RWPE2 (cell line): ENCODE data around the gene TNFAIP6.

Source experiments
- ATAC-seq: fragments of 200-7000 bp; cut with Tn5 transposase; 3 replicates; pipeline ENCODE4 v1.9.1; 2021; ENCODE audit warnings: low read depth
- DNase-seq: peaks from one replicate; pipeline ENCODE4 v3.0.0-alpha.2; 2020; ENCODE audit warnings: low spot score
- H3K27ac ChIP-seq: fragments of 450-650 bp; 2 replicates; pipeline ENCODE4 v1.5.1; 2017; ENCODE audit warnings: mild to moderate bottlenecking; ENCODE audit not compliant: poor library complexity, severe bottlenecking
- H3K27me3 ChIP-seq: fragments of 250-450 bp; sonication (Bioruptor Pico); 2 replicates; pipeline ENCODE4 v1.5.1; 2021; ENCODE audit warnings: mild to moderate bottlenecking, moderate library complexity; ENCODE audit not compliant: insufficient read depth, poor library complexity, severe bottlenecking
- H3K36me3 ChIP-seq: fragments of 250-450 bp; sonication (Bioruptor Pico); 2 replicates; pipeline ENCODE4 v1.5.1; 2020; ENCODE audit warnings: low read depth, mild to moderate bottlenecking, moderate library complexity
- H3K4me1 ChIP-seq: fragments of 250-450 bp; sonication (Bioruptor Pico); 2 replicates; pipeline ENCODE4 v1.5.1; 2021; ENCODE audit warnings: mild to moderate bottlenecking, moderate library complexity; ENCODE audit not compliant: insufficient read depth, poor library complexity, severe bottlenecking
- H3K4me3 ChIP-seq: fragments of 250-450 bp; sonication (Bioruptor Pico); 2 replicates; pipeline ENCODE4 v1.5.1; 2021; ENCODE audit warnings: mild to moderate bottlenecking, moderate library complexity; ENCODE audit not compliant: severe bottlenecking
- H3K9me3 ChIP-seq: fragments of 250-450 bp; sonication (Bioruptor Pico); 2 replicates; pipeline ENCODE4 v1.5.1; 2021; ENCODE audit warnings: mild to moderate bottlenecking, moderate library complexity; ENCODE audit not compliant: severe bottlenecking
- CTCF ChIP-seq: fragments of 450-650 bp; IDR thresholded peaks from one replicate; pipeline ENCODE4 v1.5.1; 2017; ENCODE audit warnings: mild to moderate bottlenecking, moderate library complexity; ENCODE audit not compliant: poor library complexity, severe bottlenecking

The TNFAIP6 gene

GRCh38 chr2:151379169-151379568 lies 21.8 kb downstream of the TNFAIP6 start:
- peaks cover 7% of the 10 kb centered on the region for H3K4me1 ChIP-seq
- no peaks in the 10 kb centered on the region for H3K36me3 ChIP-seq
- no peak overlapping the region for H3K4me3 ChIP-seq
- no peak overlapping the region for H3K27ac ChIP-seq
- TF ChIP-seq CTCF, result no peak
- no peaks in the 10 kb centered on the region for H3K27me3 ChIP-seq
- DNase-seq (no peak), ATAC-seq (no peak)
- H3K9me3 ChIP-seq, result no peaks in the 10 kb centered on the region

- no peaks in the 10 kb centered on the region for H3K36me3 ChIP-seq
- no peaks in the 10 kb centered on the region for H3K27me3 ChIP-seq
- H3K9me3 ChIP-seq, result no peaks in the 10 kb centered on the region
- no peak for TF ChIP-seq CTCF
- no peaks in the 10 kb centered on the region for H3K4me1 ChIP-seq
- no peak overlapping the region for H3K27ac ChIP-seq
- ATAC-seq (no peak), DNase-seq (no peak)
- no peak overlapping the region for H3K4me3 ChIP-seq
Observed at GRCh38 chr2:151380580-151381235, 23.3 kb downstream of the TNFAIP6 start.

- no peak for TF ChIP-seq CTCF
- Histone ChIP-seq H3K4me1 (no peaks in the 10 kb centered on the region), H3K36me3 (no peaks in the 10 kb centered on the region), H3K27me3 (no peaks in the 10 kb centered on the region), H3K9me3 (no peaks in the 10 kb centered on the region), H3K27ac (no peak overlapping the region), H3K4me3 (no peak overlapping the region)
- no peak for ATAC-seq
- no peak for DNase-seq
Observed at GRCh38 chr2:151381266-151381665, 23.9 kb downstream of the TNFAIP6 start.

- no peaks in the 10 kb centered on the region for H3K9me3 ChIP-seq
- H3K4me1 ChIP-seq, result no peaks in the 10 kb centered on the region
- no peak for TF ChIP-seq CTCF
- no peak for ATAC-seq
- H3K27me3 ChIP-seq, result no peaks in the 10 kb centered on the region
- no peak overlapping the region for H3K27ac ChIP-seq
- H3K36me3 ChIP-seq, result no peaks in the 10 kb centered on the region
- H3K4me3 ChIP-seq, result no peak overlapping the region
- DNase-seq, result no peak
Observed at GRCh38 chr2:151388011-151388410, 30.6 kb downstream of the TNFAIP6 start.

- Histone ChIP-seq H3K9me3 (no peaks in the 10 kb centered on the region), H3K36me3 (no peaks in the 10 kb centered on the region)
- ATAC-seq, result no peak
Observed at GRCh38 chr2:151391436-151391835, 34.0 kb downstream of the TNFAIP6 start.

More at GRCh38 chr2:151391436-151391835, 34.0 kb downstream of the TNFAIP6 start:
- Histone ChIP-seq H3K4me1 (no peaks in the 10 kb centered on the region), H3K27me3 (no peaks in the 10 kb centered on the region), H3K27ac (no peak overlapping the region), H3K4me3 (no peak overlapping the region)
- TF ChIP-seq CTCF, result no peak
- no peak for DNase-seq
